Adrenal gland (tissue), 12 donors: ENCODE results near the gene LHFPL6. TPM values are rescaled to one million over a fixed set of nuclear protein-coding genes. Genes with fewer than 3 reads are reported as not detected.

ENCODE experiments used
- DNase-seq, 7 donors: peaks; one replicate each; pipeline ENCODE4 v3.0.0-alpha.2; 2019 to 2020
- H3K27ac ChIP-seq, 5 donors: fragments of 200-600 bp; sonication (generic) in 4 of 5; 1 replicate in 3 of 5; 2 replicates in 2 of 5; pipeline versions ENCODE4 v1.5.1 to v1.8.0; 2016 to 2020; ENCODE audit warnings: mild to moderate bottlenecking in 1 of 5
- H3K27me3 ChIP-seq: fragments of 200-600 bp; 2 replicates; pipeline ENCODE4 v1.8.0; 2021
- H3K36me3 ChIP-seq, 2 donors: fragments of 200-600 bp; replicated peaks in 1 of 2; 1 replicate in 1 of 2; 2 replicates in 1 of 2; pipeline versions ENCODE4 v1.5.1 to v1.8.0; 2018 to 2022
- H3K4me1 ChIP-seq, 2 donors: fragments of 200-600 bp; replicated peaks in 1 of 2; 1 replicate in 1 of 2; 2 replicates in 1 of 2; pipeline versions ENCODE4 v1.5.1 to v1.8.0; 2018 to 2021
- H3K4me3 ChIP-seq, 4 donors: fragments of 200-600 bp; sonication (generic) in 3 of 4; one replicate each; pipeline ENCODE4 v1.5.1; 2016 to 2018
- H3K9me3 ChIP-seq, 3 donors: fragments of 200-600 bp; sonication (generic) in 1 of 3; replicated peaks in 1 of 3; 1 replicate in 2 of 3; 2 replicates in 1 of 3; pipeline versions ENCODE4 v1.5.1 to v1.8.0; 2016 to 2021
- POLR2A ChIP-seq, 2 donors: fragments of 450-650 bp; IDR thresholded peaks; one replicate each; pipeline ENCODE4 v1.6.1; 2017; ENCODE audit warnings: antibody characterized with exemption in 2 of 2, mild to moderate bottlenecking in 2 of 2, moderate library complexity in 1 of 2
- WGBS, 4 donors: extraction: QIAGEN DNeasy Blood & Tissue Kit in 2 of 4; methylation state at CpG; one replicate each; pipeline versions ENCODE4 v1.1.5 to v1.1.7; 2013 to 2017; 5-methylcytosine and 5-hydroxymethylcytosine counted together
- intact Hi-C, 2 donors: fragments of 100-400 bp; cut with DNase I; formaldehyde crosslinking; loops; one replicate each; pipeline versions ENCODE4 v1.14.1 to v1.15.0; 2022 to 2023
- polyA plus RNA-seq, 3 donors: library from polyadenylated mRNA; stranded (reverse); fragments of 200-250 nt in 2 of 3; fragments of 350-450 nt in 1 of 3; fragmentation: Illumina TruSeq in 1 of 3; extraction: RNeasy Lipid Tissue Mini Kit (QIAGEN cat#74804) in 1 of 3; gene quantifications; one replicate each; pipeline ENCODE4 v1.2.3, GENCODE V29; 2013 to 2014
- total RNA-seq, 9 donors: library from RNA; depleted of rRNA in 4 of 9; stranded (reverse); fragments of >200 nt in 4 of 9; fragments of 120-200 nt in 1 of 9; fragmentation: NEBNext Ultra II Directional in 1 of 9; extraction: Animal tissue kit (Norgen Biotek cat#: 25700) in 1 of 9; gene quantifications; one replicate each; pipeline versions ENCODE4 v1.1.0 to v1.2.4, GENCODE V29; 2013 to 2023
- TF ChIP-seq, protein P1 (sequence below), 6 experiments: fragments of 450-650 bp in 4 of 6; fragments of 200-600 bp in 2 of 6; sonication (generic) in 1 of 6; IDR thresholded peaks; 1 replicate in 5 of 6; 2 replicates in 1 of 6; pipeline versions ENCODE4 v1.5.1 to v1.8.0; 2016 to 2021; ENCODE audit warnings: antibody characterized with exemption in 6 of 6, mild to moderate bottlenecking in 2 of 6, moderate library complexity in 1 of 6
- donor health status: healthy with polysubstance abuse.
- donor health status: Bipolar disorder and iron deficiency.
- donor health status: DM: yes; HTN: yes; CAD: no.
- donor health status: DM: no; HTN: no; CAD: no.
- donor health status: DM: no; HTN: no; CAD: no.
- donor health status: DM: yes; HTN: yes; CAD: no.

LHFPL6 gene
- total and polyA plus RNA-seq, 12 donors, result 28.9 to 113 (median 46.6) TPM

DNA sequence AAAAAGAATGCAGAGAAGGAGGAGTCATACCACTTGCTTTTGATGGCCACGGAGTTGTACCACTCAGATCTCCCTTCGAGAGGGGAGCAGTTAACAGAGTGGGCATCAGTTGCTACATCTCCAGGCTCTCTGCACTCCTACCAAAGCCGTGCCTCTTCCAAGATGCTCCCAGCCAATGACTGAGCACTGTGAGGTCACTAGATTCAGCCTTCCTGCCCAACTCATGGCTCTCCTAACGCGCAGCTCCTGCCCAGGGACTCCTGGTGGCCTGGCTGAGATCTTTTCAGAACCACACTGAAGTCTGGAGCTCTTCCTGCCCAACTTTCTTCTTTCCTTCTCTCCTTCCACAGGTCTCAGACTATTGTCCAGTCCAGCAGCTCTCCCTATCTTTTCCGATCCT, 66.7 kb downstream of the LHFPL6 start:
- H3K9me3 ChIP-seq, result no peaks in the 10 kb centered on the region
- H3K27ac ChIP-seq, result no peak overlapping the region
- TF ChIP-seq, protein P1, sequence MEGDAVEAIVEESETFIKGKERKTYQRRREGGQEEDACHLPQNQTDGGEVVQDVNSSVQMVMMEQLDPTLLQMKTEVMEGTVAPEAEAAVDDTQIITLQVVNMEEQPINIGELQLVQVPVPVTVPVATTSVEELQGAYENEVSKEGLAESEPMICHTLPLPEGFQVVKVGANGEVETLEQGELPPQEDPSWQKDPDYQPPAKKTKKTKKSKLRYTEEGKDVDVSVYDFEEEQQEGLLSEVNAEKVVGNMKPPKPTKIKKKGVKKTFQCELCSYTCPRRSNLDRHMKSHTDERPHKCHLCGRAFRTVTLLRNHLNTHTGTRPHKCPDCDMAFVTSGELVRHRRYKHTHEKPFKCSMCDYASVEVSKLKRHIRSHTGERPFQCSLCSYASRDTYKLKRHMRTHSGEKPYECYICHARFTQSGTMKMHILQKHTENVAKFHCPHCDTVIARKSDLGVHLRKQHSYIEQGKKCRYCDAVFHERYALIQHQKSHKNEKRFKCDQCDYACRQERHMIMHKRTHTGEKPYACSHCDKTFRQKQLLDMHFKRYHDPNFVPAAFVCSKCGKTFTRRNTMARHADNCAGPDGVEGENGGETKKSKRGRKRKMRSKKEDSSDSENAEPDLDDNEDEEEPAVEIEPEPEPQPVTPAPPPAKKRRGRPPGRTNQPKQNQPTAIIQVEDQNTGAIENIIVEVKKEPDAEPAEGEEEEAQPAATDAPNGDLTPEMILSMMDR (IDR thresholded peaks at IDR 0.05), result no peak
- TF ChIP-seq POLR2A (IDR thresholded peaks at IDR 0.05), result no peak
- no peak for DNase-seq
- intact Hi-C loops, result no loop called here
- H3K4me1 ChIP-seq, result peaks cover 0 to 15% of the 10 kb centered on the region in 2 donors
- WGBS, 4 donors, result 90 to 94% (median 92%) methylated on average over 6 of the region's 6 CpGs
- no peaks in the 10 kb centered on the region for H3K36me3 ChIP-seq
- H3K4me3 ChIP-seq, result no peak overlapping the region
- no peaks in the 10 kb centered on the region for H3K27me3 ChIP-seq

DNA sequence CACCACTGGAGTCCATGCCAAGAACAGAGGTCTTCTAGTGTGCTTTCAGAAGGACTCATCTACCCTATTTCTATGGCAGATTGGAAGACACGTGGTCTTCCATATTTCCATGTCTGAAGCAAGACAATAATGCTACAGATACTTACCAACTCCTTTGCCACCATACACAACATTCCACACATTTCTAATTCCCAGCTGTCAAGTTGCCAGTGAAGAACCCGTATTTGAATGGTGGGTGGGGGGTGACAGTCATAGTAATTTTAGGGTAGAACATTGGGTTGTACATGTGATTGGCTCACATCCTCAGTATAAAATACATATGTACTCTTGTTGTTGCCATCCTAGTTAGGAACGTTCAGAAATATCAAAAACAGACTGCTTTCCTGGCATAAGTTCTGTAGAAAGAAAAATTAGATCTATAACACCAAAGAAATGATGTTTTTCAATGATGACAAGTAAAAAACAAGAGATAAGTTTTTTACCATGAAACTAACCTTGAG, 69.3 kb downstream of the LHFPL6 start:
- intact Hi-C loops, result no loop called here
- Histone ChIP-seq H3K27me3 (no peaks in the 10 kb centered on the region), H3K9me3 (no peaks in the 10 kb centered on the region), H3K27ac (no peak overlapping the region), H3K4me1 (peaks cover 6 to 25% of the 10 kb centered on the region in 2 donors), H3K36me3 (no peaks in the 10 kb centered on the region), H3K4me3 (no peak overlapping the region)
- WGBS, 4 donors, result 46 to 66% (median 55%) methylated on average over 3 of the region's 3 CpGs
- no peak for DNase-seq
- no peak for TF ChIP-seq POLR2A (IDR thresholded peaks at IDR 0.05)
- TF ChIP-seq, protein P1 (IDR thresholded peaks at IDR 0.05), result no peak

DNA sequence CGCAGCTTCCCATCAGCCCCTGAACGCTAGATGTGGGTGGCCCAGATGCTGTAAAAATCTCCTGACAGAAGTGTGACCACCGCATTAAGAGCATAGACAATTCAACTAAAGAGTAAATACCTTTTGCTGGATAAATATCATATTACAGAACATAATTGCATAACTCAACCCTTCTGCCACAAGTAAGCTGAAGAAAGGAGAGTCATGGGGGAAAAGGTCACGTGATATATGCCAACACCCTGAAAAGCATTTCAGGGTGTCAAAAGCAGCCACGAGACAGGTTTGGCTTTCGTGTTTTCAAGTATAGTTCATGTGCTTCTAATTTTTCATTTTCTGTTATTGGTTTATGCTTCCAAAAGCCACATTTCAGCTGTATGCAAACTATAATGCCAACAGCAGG, 71.3 kb downstream of the LHFPL6 start:
- Histone ChIP-seq H3K4me1 (peaks cover 11 to 30% of the 10 kb centered on the region in 2 donors), H3K4me3 (no peak overlapping the region), H3K9me3 (no peaks in the 10 kb centered on the region), H3K36me3 (no peaks in the 10 kb centered on the region), H3K27ac (no peak overlapping the region), H3K27me3 (no peaks in the 10 kb centered on the region)
- TF ChIP-seq, protein P1 (IDR thresholded peaks at IDR 0.05), result no peak
- no peak for TF ChIP-seq POLR2A (IDR thresholded peaks at IDR 0.05)
- intact Hi-C loops, result no loop called here
- 80 to 94% (median 91%) methylated on average over 6 of the region's 6 CpGs for WGBS, 4 donors
- DNase-seq, result no peak

DNA sequence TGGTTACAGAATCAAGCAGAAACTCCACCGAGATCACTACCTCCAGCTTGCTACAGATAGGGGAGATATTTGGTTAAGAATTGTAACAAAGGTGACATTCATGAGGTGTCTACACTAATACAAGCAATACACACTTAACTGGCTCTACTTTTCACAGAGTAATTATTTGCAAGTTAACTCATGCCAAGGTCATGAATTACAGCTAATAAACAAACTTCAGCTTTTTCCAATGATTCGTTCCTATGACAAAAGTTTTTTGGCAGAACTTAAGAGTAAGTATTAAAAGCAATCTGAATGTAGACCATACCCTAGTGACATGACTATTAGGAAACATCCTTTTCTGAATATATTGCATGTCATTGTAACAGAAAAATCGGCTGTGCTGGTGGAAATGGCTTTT, 72.1 kb downstream of the LHFPL6 start:
- no peak overlapping the region for H3K4me3 ChIP-seq
- H3K27me3 ChIP-seq, result no peaks in the 10 kb centered on the region
- H3K27ac ChIP-seq, result no peak overlapping the region
- no peaks in the 10 kb centered on the region for H3K9me3 ChIP-seq
- no peaks in the 10 kb centered on the region for H3K36me3 ChIP-seq
- intact Hi-C loops, result no loop called here
- 27 to 39% (median 31%) methylated on average over 3 of the region's 3 CpGs for WGBS, 4 donors
- H3K4me1 ChIP-seq, result peaks cover 11 to 30% of the 10 kb centered on the region in 2 donors
- no peak for TF ChIP-seq POLR2A (IDR thresholded peaks at IDR 0.05)
- TF ChIP-seq, protein P1 (IDR thresholded peaks at IDR 0.05), result no peak
- DNase-seq, result no peak
